Upper lobe of right lung (tissue), 1 donor: ENCODE data around the gene ARL11. TPM values are rescaled to one million over a fixed set of nuclear protein-coding genes. Genes with fewer than 3 reads are reported as not detected.
"Not testable (repeated sequence)": the region's sequence is repeated elsewhere in the genome, so short reads cannot be mapped to it uniquely, and the experiment has no call there.

Experiments
- ATAC-seq: fragments of 200-7000 bp; cut with Tn5 transposase; one replicate; pipeline ENCODE4 v1.9.1; 2020; ENCODE audit warnings: mild to moderate bottlenecking, moderate library complexity
- DNase-seq: peaks from one replicate; pipeline ENCODE4 v3.0.0-alpha.2; 2020
- H3K27ac ChIP-seq: fragments of 200-600 bp; one replicate; pipeline ENCODE4 v1.8.0; 2022
- H3K27me3 ChIP-seq: fragments of 200-600 bp; one replicate; pipeline ENCODE4 v1.8.0; 2022; ENCODE audit warnings: mild to moderate bottlenecking
- H3K36me3 ChIP-seq: fragments of 200-600 bp; one replicate; pipeline ENCODE4 v1.8.0; 2022
- H3K4me1 ChIP-seq: fragments of 200-600 bp; one replicate; pipeline ENCODE4 v1.8.0; 2022
- H3K4me3 ChIP-seq: fragments of 200-600 bp; one replicate; pipeline ENCODE4 v1.8.0; 2022; ENCODE audit warnings: mild to moderate bottlenecking
- H3K9me3 ChIP-seq: fragments of 200-600 bp; one replicate; pipeline ENCODE4 v1.8.0; 2022
- intact Hi-C: fragments of 100-400 bp; cut with DNase I; formaldehyde crosslinking; loops from one replicate; pipeline ENCODE4 v1.11.0; 2022
- total RNA-seq: library from RNA; stranded (reverse); fragmentation: NEBNext Ultra II Directional; extraction: Animal tissue kit (Norgen Biotek cat#: 25700); gene quantifications from one replicate; pipeline ENCODE4 v1.2.1, GENCODE V29; 2021
- TF ChIP-seq, protein P1 (sequence below): fragments of 200-600 bp; IDR thresholded peaks from one replicate; pipeline ENCODE4 v1.8.0; 2022; ENCODE audit warnings: antibody characterized with exemption
- donor health status: DM: no; HTN: yes; CAD: no; lungs with severe emphysema.

Gene ARL11
- total RNA-seq, 1 donor from 2014 or later: 4.4 TPM

DNA sequence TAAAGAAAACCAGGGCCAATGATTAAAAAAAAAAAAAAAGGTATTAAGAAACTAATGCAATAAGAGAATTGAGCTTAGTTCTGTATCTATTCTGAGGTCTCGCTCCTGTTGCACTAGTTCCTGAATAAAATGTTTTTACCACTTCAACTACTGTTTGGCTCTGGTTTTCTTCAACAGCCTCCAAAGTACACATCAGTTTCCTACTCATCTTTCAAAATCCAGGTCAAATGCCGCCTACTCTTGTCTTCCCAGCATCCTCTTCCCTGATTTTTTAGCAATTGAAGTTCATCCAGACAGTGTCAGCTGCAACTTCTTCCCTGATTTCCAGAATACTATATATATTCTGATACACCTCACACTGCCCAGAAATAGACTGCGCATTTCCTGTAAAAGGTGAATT lies 41.6 kb upstream of the ARL11 start:
- intact Hi-C loops: no loop called here
- ATAC-seq: no peak
- Histone ChIP-seq H3K4me1 (peaks cover 12% of the 10 kb centered on the region), H3K27ac (no peak overlapping the region), H3K9me3 (no peaks in the 10 kb centered on the region), H3K36me3 (no peaks in the 10 kb centered on the region), H3K27me3 (no peaks in the 10 kb centered on the region), H3K4me3 (no peak overlapping the region)
- TF ChIP-seq, protein P1, sequence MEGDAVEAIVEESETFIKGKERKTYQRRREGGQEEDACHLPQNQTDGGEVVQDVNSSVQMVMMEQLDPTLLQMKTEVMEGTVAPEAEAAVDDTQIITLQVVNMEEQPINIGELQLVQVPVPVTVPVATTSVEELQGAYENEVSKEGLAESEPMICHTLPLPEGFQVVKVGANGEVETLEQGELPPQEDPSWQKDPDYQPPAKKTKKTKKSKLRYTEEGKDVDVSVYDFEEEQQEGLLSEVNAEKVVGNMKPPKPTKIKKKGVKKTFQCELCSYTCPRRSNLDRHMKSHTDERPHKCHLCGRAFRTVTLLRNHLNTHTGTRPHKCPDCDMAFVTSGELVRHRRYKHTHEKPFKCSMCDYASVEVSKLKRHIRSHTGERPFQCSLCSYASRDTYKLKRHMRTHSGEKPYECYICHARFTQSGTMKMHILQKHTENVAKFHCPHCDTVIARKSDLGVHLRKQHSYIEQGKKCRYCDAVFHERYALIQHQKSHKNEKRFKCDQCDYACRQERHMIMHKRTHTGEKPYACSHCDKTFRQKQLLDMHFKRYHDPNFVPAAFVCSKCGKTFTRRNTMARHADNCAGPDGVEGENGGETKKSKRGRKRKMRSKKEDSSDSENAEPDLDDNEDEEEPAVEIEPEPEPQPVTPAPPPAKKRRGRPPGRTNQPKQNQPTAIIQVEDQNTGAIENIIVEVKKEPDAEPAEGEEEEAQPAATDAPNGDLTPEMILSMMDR: no peak
- DNase-seq: no peak

GRCh38 chr13:49587311-49587847 lies 40.9 kb upstream of the ARL11 start:
- no peak for ATAC-seq
- Histone ChIP-seq H3K27ac (no peak overlapping the region), H3K36me3 (no peaks in the 10 kb centered on the region), H3K9me3 (no peaks in the 10 kb centered on the region), H3K4me1 (peaks cover 12% of the 10 kb centered on the region), H3K4me3 (no peak overlapping the region), H3K27me3 (no peaks in the 10 kb centered on the region)
- no peak for DNase-seq
- TF ChIP-seq, protein P1: no peak
- intact Hi-C loops: no loop called here

DNA sequence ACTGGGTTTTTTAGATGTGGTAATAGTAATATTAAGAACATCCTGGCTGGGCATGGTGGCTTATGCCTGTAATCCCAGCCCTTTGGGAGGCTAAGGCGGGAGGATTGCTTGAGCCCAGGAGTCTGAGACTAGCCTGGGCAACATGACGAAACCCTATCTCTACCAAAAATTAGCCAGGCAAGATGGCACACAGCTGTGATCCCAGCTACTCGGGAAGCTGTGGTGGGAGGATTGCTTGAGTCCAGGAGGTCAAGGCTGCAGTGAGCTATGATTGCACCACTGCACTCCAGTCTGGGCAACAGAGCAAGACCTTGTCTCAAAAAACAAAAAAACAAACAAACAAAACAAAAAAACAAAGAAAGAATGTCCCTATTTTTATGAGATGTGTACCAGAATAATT lies 37.6 kb upstream of the ARL11 start:
- H3K27ac ChIP-seq, H3K9me3 ChIP-seq, ATAC-seq, intact Hi-C loops, DNase-seq, H3K4me1 ChIP-seq, H3K4me3 ChIP-seq, H3K27me3 ChIP-seq, H3K36me3 ChIP-seq: not testable (repeated sequence)

DNA sequence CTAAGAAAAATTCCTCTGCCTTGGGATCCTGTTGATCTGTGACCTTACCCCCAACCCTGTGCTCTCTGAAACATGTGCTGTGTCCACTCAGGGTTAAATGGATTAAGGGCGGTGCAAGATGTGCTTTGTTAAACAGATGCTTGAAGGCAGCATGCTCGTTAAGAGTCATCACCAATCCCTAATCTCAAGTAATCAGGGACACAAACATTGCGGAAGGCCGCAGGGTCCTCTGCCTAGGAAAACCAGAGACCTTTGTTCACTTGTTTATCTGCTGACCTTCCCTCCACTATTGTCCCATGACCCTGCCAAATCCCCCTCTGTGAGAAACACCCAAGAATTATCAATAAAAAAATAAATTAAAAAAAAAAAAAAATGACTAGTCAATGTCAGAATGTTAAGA lies 34.4 kb upstream of the ARL11 start:
- H3K27ac ChIP-seq, H3K4me1 ChIP-seq, DNase-seq, H3K27me3 ChIP-seq, H3K36me3 ChIP-seq, H3K9me3 ChIP-seq, ATAC-seq, intact Hi-C loops, H3K4me3 ChIP-seq: not testable (repeated sequence)

DNA sequence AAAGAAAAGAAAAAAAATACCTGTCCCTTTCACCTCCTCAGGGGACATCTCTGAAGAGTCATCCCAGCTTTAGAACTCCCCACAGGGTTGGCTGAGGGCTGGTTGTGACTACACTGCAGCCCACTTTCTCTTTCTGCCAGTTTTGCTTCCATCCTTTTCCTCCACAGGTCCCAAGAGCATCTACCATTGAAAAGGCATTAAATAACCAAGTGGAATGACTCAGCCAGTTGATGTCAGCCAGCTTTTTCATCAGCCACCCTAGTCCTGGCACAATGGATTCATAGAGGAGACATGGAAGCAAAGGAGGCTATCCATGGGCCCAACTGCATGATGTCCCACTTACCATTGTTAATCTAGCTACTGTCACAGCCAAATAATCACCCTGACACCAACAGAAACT lies 33.7 kb upstream of the ARL11 start:
- Histone ChIP-seq H3K4me3 (no peak overlapping the region), H3K4me1 (no peaks in the 10 kb centered on the region), H3K9me3 (no peaks in the 10 kb centered on the region), H3K36me3 (no peaks in the 10 kb centered on the region), H3K27ac (no peak overlapping the region), H3K27me3 (no peaks in the 10 kb centered on the region)
- intact Hi-C loops: no loop called here
- ATAC-seq (no peak), DNase-seq (no peak)
- TF ChIP-seq, protein P1: no peak

DNA sequence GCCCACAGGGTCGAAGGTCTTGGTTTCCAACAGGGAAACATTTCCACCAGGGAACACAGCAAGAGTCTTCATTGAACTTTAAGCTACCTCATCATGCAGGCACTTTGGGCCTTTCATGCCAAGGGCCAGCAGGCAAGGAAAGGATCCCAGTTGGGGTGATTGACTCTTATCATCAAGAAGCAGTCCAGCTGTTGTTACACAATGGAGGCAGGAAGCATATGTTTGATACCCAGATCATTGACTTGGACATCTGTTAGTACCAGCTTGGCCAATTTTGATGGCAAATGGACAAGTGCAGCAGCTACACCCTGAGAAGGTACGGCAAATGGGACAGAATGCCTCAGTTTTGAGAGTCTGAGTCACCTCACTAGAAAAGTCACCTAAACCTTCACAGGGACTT lies 32.1 kb upstream of the ARL11 start:
- no peaks in the 10 kb centered on the region for H3K36me3 ChIP-seq
- intact Hi-C loops: no loop called here
- no peaks in the 10 kb centered on the region for H3K27me3 ChIP-seq
- ATAC-seq: no peak
- TF ChIP-seq, protein P1: no peak
- no peaks in the 10 kb centered on the region for H3K4me1 ChIP-seq
- no peak overlapping the region for H3K4me3 ChIP-seq
- DNase-seq: no peak
- no peak overlapping the region for H3K27ac ChIP-seq
- H3K9me3 ChIP-seq: no peaks in the 10 kb centered on the region

- Histone ChIP-seq H3K4me1 (no peaks in the 10 kb centered on the region), H3K27me3 (no peaks in the 10 kb centered on the region), H3K4me3 (no peak overlapping the region), H3K27ac (no peak overlapping the region), H3K9me3 (no peaks in the 10 kb centered on the region), H3K36me3 (no peaks in the 10 kb centered on the region)
- DNase-seq: no peak
- intact Hi-C loops: no loop called here
- no peak for ATAC-seq
- TF ChIP-seq, protein P1: no peak
Observed at GRCh38 chr13:49597043-49597641, 31.2 kb upstream of the ARL11 start.
